Inflammatory macrophage treated with lipopolysaccharide for 4 hours (primary cell): ENCODE data around the gene FBXO42.

ENCODE experiments used
- DNase-seq: peaks from one replicate; pipeline ENCODE4 v3.0.0-alpha.2; 2020

The FBXO42 gene

GRCh38 chr1:16351994-16352841 is at the start of gene FBXO42:
Gene FBXO42, minus strand, starts transcription at chr1:16352480. Its CDS starts 37,062 bp downstream, at chr1:16315418.
- DNase-seq: peak; percentile 92

- DNase-seq: no peak
Observed at GRCh38 chr1:16398371-16398953, 46.2 kb upstream of the FBXO42 start.

DNA sequence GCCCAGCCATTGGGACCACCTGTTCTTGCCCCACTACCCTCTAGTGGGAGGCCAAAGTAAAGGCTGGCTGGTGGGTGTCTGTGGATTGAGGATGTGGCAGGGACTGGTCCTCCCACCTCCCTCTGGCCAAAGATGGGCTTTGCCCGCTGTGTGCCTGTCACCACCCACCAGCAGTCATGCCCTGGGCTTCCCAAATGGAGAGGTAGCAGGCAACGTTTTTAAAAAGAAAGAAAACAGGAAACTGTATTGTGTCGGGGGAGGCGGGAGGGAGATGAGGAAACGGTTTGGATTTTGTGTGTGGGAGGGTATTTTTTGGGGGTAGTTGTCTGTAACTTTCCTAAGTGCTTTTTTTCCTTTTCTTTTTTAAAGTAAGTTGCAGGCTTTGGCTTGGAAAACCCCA is 44.8 kb upstream of the FBXO42 start:
- peak; percentile 68 for DNase-seq

DNA sequence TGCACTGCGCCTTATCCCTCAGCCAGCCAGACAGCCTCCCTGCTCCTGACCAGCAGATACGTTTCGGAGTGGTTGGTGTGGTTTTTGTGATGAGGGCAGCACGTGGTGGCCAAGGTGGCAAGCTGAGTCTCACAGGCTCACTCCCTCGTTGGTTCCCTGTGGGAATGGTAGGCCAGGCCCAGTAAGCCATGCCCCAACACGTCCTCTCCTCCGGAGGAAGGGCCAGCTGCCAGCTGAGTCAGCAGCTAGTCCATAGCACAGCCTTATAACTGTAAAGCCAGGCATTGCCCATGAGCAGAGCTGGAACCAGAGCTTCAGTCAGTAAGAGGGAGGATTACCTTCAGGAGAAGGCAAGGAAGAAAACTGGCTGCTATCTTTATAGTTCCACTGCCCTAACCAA is 44.3 kb upstream of the FBXO42 start:
- DNase-seq: peak; percentile 26

- DNase-seq: no peak
Observed at GRCh38 chr1:16394977-16395376, 42.7 kb upstream of the FBXO42 start.

DNA sequence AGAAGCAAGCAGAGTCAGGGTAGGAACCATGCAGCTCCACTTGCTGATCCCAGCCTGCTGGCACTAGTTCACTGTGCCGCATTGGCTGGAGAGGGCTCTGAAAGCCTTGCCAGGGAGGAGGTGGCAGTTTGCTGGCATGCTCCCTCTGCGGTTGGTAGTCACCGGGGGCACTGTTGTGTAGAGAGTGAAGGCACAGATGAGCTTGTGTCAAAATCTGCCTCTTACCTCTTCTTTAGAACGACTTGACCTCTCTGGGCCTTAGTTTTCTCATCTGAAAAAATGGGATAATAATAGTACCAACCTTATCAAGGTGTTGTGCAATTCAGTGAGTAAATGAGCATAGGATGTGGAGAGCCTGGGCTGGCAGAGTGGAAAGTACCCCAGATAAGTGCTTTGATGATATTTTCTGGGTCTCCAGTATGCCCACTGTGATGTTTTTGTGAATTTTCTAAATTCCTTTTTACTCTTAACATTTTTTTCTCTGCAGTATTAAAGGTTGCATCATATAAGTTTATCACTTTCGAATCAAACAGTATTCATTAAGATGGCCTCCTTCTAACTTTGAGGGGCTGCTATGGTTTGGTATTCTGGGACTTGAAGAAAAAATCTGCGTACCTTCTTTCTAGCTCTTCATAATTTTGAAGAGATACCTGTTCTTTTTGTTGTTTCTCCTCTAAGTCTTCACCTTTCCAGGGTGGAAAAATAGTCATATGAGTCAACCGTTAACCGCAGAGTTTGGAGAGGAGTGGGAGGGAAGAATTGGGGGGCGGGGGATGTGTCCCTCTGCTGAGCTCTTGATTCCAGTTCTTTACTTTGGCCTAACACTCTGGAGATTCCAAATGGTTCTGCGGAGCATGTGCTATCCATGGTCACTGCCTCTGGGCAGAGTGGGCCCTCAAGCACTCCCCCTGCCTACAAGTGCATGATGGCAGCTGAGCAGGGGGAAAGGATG is 41.6 kb upstream of the FBXO42 start:
- no peak for DNase-seq

DNA sequence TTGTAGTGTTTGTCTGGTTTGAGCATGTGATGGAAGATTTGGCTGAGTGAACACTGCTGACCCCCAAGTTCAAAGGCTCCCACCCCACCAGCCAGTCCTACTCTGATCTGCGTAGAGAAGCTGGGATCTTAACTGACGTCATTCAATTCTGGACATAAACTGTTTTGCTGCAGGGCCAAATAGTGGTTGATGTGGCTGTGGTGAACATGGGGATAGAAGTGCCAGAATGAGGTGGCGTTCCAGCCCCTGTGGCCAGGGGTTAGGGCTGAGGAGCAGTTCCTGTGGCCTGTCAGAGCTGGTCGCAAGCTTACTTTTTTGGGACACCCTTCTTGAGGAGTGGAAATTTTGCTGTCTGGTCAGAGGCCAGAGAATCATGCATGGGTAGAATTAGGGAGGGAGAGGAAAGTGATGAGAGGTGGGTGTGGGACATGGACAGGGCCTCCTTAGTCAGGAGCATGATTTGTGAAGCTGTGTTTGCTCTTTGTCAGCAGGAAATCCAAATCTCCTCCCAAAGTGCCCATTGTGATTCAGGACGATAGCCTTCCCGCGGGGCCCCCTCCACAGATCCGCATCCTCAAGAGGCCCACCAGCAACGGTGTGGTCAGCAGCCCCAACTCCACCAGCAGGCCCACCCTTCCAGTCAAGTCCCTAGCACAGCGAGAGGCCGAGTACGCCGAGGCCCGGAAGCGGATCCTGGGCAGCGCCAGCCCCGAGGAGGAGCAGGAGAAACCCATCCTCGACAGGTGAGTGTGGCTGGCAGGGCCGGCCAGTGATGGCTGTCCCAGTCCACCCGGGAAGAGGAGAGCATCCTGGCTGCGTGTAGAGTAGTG is 40.7 kb upstream of the FBXO42 start:
- no peak for DNase-seq

GRCh38 chr1:16391411-16391810 is 39.1 kb upstream of the FBXO42 start:
- peak; percentile 66 for DNase-seq

DNA sequence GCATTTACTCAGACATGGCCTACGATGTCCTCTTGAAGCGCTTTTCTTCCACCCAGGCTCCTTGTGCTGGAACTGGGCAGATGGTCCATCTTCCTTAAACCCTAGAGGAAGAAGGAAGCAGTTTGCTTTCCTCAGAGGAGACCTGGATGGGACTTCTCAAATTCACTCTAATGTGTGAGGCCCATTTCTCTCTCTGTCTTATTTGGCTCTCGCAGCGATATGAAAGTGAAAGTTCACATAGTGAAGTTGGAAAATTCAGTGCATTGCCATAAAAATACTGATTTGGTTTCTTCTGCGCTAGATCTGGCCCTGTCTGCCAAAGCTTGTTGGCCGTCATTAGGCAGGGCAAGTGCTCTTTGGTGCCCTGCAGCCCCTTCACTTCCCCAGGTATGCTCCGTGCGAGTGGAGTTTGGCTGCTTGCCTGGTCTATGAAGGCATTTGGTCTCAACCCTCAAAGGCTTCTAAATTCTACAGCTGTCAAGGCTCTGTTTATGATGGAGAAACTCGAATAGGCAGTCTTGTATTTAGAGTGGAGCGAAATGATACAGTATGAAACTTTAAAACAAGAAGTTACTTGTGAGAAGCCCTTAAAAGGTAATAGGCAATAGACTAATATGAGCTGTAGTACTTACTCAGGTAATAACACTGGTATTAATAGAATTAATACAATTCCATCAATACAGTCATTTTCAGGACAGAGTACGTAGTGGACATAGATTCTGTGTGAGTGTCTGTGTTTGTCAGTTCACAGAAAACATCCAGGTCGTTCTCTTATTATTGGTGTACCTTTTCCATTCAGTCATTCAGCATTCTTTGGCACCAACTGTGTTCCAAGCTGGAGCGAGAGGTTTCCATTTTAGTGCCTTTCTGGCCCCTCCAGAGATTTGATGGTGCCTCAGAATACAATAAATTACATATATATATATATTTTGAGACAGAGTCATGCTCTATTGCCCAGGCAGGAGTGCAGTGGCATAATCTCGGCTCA is 35.2 kb upstream of the FBXO42 start:
- DNase-seq: peak; percentile 68

GRCh38 chr1:16386454-16387113 is 34.3 kb upstream of the FBXO42 start:
- peak; percentile 52 for DNase-seq

DNA sequence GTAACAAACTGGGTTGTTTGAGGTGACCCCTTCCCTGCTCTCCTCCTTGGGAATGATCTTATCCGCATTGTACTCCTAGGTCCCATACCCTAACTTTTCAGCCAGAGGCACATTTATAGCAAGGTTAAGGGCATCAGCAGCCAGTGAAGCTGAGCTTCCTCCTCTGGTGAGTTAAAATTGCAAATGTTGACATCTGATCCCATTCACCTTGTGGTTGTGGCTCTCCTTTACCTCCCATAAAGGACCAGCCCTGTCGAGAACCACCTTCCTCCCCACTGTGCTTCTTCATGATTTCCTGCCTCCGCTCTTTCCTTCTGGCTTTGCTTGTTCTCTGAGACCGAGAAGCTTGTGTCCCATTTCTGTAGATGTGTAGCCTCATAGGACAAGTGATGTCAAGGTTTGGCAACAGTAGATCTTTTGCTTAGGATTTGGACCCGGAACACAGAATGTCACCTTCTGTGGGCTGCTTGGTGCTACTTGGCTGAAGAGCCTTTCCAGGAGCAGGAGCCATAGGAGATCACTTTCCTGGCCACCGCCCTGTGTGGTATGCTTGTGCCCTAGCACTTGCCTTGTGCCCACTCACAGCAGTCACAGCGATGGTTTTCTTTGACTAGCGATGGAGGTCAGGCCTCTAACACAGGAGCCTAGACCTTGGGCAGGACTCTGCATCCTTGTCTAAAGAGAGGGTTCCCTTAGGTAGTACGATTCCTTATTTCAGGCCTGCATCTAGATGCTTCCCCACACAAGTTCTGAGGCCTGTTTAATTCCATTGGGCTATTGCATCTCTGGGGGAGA is 33.6 kb upstream of the FBXO42 start:
- DNase-seq: no peak

GRCh38 chr1:16383888-16384287 is 31.6 kb upstream of the FBXO42 start:
- no peak for DNase-seq

DNA sequence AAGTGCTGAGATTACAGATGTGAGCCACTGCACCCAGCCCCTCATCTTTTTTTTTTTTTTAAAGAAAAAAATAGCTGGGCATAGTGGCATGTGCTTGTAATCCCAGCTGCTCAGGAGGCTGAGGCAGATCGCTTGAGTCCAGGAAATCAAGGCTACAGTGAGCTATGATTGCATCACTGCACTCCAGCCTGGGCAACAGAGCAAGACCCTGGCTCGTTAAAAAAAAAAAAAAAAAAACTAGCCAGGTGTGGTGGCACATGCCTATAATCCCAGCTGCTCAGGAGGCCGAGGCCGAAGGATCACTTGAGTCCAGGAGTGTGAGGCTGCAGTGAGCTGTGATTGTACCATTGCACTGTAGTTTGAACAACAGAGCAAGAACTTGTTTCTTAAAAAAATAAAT is 28.6 kb upstream of the FBXO42 start:
- DNase-seq: no peak

DNA sequence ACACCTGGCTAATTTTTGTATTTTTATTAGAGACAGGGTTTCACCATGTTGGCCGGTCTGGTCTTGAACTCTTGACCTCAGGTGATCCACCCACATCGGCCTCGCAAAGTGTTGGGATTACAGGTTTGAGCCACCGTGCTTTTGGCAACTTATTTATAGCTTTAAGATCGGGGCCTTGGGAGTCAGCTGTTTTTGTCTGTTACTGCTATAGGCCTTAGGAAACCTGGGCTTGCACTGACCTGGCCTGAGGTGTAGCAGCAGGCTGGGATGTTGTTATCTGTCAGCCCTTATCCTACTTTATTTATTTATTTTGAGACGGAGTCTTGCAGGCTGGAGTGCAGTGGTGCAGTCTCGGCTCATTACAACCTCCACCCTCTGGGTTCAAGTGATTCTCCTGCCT is 26.2 kb upstream of the FBXO42 start:
- no peak for DNase-seq

GRCh38 chr1:16376971-16377370 is 24.7 kb upstream of the FBXO42 start:
- no peak for DNase-seq

DNA sequence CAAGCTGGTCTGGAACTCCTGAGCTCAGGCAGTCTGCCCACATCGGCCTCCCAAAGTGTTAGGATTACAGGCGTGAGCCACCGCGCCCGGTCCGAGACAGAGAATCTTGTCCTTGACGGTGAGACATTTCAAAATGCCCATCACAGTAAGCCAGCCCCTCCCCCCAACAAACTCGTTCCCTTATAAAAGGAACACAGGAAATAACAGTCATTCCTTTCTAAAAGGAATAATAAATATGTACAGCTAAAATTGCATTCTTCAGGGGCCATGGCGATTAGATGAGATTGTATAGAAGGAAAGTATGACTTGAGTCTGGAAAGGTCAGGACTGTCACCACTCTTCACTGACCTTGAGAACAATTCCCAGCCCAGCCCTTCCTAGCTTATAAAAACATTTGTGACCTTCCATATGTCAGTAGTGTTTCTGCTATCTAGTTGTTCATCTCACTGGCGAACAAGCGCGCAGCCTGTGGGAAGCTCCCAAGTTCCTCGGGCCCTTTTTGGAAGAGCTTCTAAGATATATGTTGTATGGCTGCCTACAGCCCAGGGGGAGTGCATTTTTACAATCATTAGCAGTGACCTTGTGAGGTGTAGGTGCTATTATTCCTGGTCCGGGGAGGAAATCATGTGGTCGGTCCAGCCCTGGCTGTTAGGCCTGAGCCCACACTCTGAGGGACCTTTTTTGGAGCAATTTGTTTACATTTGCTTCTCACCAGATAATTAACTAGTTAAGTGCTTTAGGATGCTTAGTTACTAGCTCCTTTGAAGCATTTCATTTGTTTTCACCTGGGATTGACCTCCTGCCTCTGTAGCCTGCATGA is 23.5 kb upstream of the FBXO42 start:
- DNase-seq: no peak

GRCh38 chr1:16374266-16374665 is 22.0 kb upstream of the FBXO42 start:
- no peak for DNase-seq

- DNase-seq: peak; percentile 12
Observed at GRCh38 chr1:16372535-16373285, 20.4 kb upstream of the FBXO42 start.
